ENCODE measurements around the gene COL26A1. TPM values are rescaled to one million over a fixed set of nuclear protein-coding genes. Genes with fewer than 3 reads are reported as not detected.

The COL26A1 gene
- total RNA-seq, 2 experiments from 2014 or later, result not detected

DNA sequence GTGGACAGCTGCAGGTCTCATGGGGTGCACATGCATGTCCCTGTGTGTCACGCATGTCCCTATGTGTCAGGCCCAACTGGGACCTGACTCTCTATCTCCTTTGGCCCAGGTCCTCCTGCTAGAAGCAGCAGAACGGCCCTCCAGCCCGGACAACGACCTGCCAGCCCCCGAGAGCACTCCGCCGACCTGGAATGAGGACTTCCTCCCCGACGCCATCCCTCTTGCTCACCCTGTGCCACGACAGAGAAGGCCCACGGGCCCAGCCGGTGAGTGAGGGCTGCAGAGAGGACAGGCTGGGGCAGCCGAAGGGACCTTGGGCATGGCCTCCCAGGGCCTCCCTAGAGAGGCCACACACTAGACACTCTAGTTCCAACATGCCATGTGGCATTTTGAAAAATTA, 177.1 kb downstream of the COL26A1 start:
- TF ChIP-seq CTCF (IDR thresholded peaks at IDR 0.05), result no peak
- no peaks in the 10 kb centered on the region for H3K36me3 Mint-ChIP-seq (ENCODE audit: low read depth)
- H3K4me1 Mint-ChIP-seq (ENCODE audit: low read depth), result no peaks in the 10 kb centered on the region
- H3K4me1 ChIP-seq (ENCODE audit: insufficient read depth, low read length), result peaks cover 4% of the 10 kb centered on the region
- peaks cover 4% of the 10 kb centered on the region for H3K27me3 Mint-ChIP-seq
- CTCF ChIA-PET, result no interaction called here
- DNase-seq (no peak), ATAC-seq (ENCODE audit: poor library complexity) (no peak)
- H3K27me3 ChIP-seq (ENCODE audit: control insufficient read depth in 1 of 2, insufficient read depth in 2 of 2, low read length in 2 of 2), result peaks cover 0 to 3% of the 10 kb centered on the region in 2 experiments
- H3K9me3 Mint-ChIP-seq, result no peaks in the 10 kb centered on the region
- intact Hi-C loops (cut with DNase I, micrococcal nuclease), result loop anchor here (1.0 to 5.0 kb wide), 4 partner anchors 148 to 853 kb away; partner anchors contain the start of gene COL26A1 (in 1 of the 2)
- no peak overlapping the region for H3K4me3 Mint-ChIP-seq
- no peak overlapping the region for H3K27ac Mint-ChIP-seq
- peaks cover 0 to 11% of the 10 kb centered on the region in 2 experiments for H3K9me3 ChIP-seq (ENCODE audit: control insufficient read depth in 1 of 2, insufficient read depth in 1 of 2, low read length in 2 of 2)
- H3K36me3 ChIP-seq (ENCODE audit: insufficient read depth, low read length), result no peaks in the 10 kb centered on the region
- no peak overlapping the region for H3K4me3 ChIP-seq (ENCODE audit: low read length)
- H3K27ac ChIP-seq (ENCODE audit: low read depth in 1 of 2, low read length in 2 of 2), result no peak overlapping the region
- POLR2A ChIA-PET, result no interaction called here

GRCh38 chr7:101542527-101543241, 180.0 kb downstream of the COL26A1 start:
- H3K4me1 Mint-ChIP-seq (ENCODE audit: low read depth), result no peaks in the 10 kb centered on the region
- H3K27ac Mint-ChIP-seq, result no peak overlapping the region
- H3K36me3 Mint-ChIP-seq (ENCODE audit: low read depth), result no peaks in the 10 kb centered on the region
- H3K27me3 Mint-ChIP-seq, result peaks cover 4% of the 10 kb centered on the region
- H3K9me3 Mint-ChIP-seq, result no peaks in the 10 kb centered on the region
- TF ChIP-seq CTCF (IDR thresholded peaks at IDR 0.05), result peak; percentile 88
- POLR2A ChIA-PET, result interaction anchor here (0.6 kb wide), 1 partner anchor 174 kb away, joined by 4 read pairs; no protein-coding TSS in a partner anchor
- intact Hi-C loops (cut with DNase I, micrococcal nuclease), result loop anchor here (1.0 to 5.0 kb wide), 5 partner anchors 145 to 850 kb away; no protein-coding TSS in a partner anchor
- CTCF ChIA-PET, result no interaction called here
- Histone ChIP-seq H3K9me3 (ENCODE audit: control insufficient read depth in 1 of 2, insufficient read depth in 1 of 2, low read length in 2 of 2) (no peaks in the 10 kb centered on the region), H3K4me3 (ENCODE audit: low read length) (no peak overlapping the region), H3K27me3 (ENCODE audit: control insufficient read depth in 1 of 2, insufficient read depth in 2 of 2, low read length in 2 of 2) (peaks cover 0 to 3% of the 10 kb centered on the region in 2 experiments), H3K27ac (ENCODE audit: low read depth in 1 of 2, low read length in 2 of 2) (no peak overlapping the region), H3K36me3 (ENCODE audit: insufficient read depth, low read length) (no peaks in the 10 kb centered on the region), H3K4me1 (ENCODE audit: insufficient read depth, low read length) (peaks cover 4% of the 10 kb centered on the region)
- no peak overlapping the region for H3K4me3 Mint-ChIP-seq
- ATAC-seq (ENCODE audit: poor library complexity) (peak; percentile 49), DNase-seq (peak; percentile 61 to 81 (median 72))

GRCh38 chr7:101543242-101543766, 180.6 kb downstream of the COL26A1 start:
- ChIA-PET CTCF (no interaction called here), POLR2A (interaction anchor here (0.6 kb wide), 1 partner anchor 174 kb away, joined by 4 read pairs; no protein-coding TSS in a partner anchor)
- Mint-ChIP-seq H3K9me3 (no peaks in the 10 kb centered on the region), H3K36me3 (ENCODE audit: low read depth) (no peaks in the 10 kb centered on the region), H3K27me3 (peaks cover 4% of the 10 kb centered on the region), H3K4me3 (no peak overlapping the region), H3K27ac (no peak overlapping the region), H3K4me1 (ENCODE audit: low read depth) (no peaks in the 10 kb centered on the region)
- no peak for TF ChIP-seq CTCF (IDR thresholded peaks at IDR 0.05)
- Histone ChIP-seq H3K4me3 (ENCODE audit: low read length) (no peak overlapping the region), H3K27ac (ENCODE audit: low read depth in 1 of 2, low read length in 2 of 2) (no peak overlapping the region), H3K9me3 (ENCODE audit: control insufficient read depth in 1 of 2, insufficient read depth in 1 of 2, low read length in 2 of 2) (no peaks in the 10 kb centered on the region), H3K4me1 (ENCODE audit: insufficient read depth, low read length) (peaks cover 4% of the 10 kb centered on the region), H3K36me3 (ENCODE audit: insufficient read depth, low read length) (no peaks in the 10 kb centered on the region), H3K27me3 (ENCODE audit: control insufficient read depth in 1 of 2, insufficient read depth in 2 of 2, low read length in 2 of 2) (peaks cover 0 to 3% of the 10 kb centered on the region in 2 experiments)
- intact Hi-C loops (cut with DNase I, micrococcal nuclease), result loop anchor here (1.0 to 5.0 kb wide), 5 partner anchors 144 to 849 kb away; no protein-coding TSS in a partner anchor
- DNase-seq, result no peak
- ATAC-seq (ENCODE audit: poor library complexity), result no peak
